GM21367 (cell line): ENCODE results near the gene GLMN.

ENCODE experiments used
- ATAC-seq: cut with Tn5 transposase; IDR thresholded peaks from one replicate; pipeline ENCODE4 v1.9.1; 2021; ENCODE audit not compliant: unreplicated experiment

GLMN gene

DNA sequence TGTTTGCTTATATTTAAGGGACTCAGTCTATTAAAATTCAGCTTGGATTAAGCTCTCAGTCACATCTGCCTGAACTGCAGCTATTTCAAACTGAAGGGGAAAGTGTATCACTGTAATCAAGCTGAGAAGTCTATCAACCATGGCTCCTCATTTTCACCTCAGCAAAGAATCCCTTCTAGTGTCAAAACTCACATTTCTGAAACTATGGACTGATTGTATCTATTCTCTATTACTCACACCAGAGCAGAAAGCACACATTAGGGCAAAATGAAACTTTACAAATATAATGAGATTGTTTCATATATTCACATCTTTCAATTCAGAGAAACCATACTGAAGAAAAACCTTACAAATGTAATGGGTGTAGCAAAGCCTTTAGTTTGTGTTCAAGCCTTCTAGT lies 95.7 kb downstream of the GLMN start:
- ATAC-seq: no peak

DNA sequence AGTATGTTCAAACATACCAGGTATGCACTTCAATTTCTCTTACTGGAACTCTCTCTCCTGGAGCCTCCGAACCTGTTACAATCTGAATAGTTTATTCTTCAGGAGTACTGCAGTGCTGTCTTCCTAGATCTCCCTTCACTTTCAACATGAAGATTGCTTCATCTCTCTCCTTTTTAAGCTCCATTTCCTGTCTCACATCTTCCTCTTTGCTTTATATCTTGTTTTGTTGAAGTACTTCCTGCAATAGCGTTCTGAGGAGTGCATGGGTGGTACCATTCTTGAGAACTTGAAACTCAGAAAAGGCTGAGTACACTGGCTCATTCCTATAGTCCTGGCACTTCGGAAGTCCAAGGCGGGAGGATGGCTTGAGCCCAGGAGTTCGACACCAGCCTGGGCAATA lies 96.8 kb downstream of the GLMN start:
- ATAC-seq: no peak
